ENCODE results near the gene RFX1. TPM values are rescaled to one million over a fixed set of nuclear protein-coding genes. Genes with fewer than 3 reads are reported as not detected.

RFX1 gene
- total and polyA plus RNA-seq, 2 experiments from 2014 or later = 8.9 to 11.8 TPM

DNA sequence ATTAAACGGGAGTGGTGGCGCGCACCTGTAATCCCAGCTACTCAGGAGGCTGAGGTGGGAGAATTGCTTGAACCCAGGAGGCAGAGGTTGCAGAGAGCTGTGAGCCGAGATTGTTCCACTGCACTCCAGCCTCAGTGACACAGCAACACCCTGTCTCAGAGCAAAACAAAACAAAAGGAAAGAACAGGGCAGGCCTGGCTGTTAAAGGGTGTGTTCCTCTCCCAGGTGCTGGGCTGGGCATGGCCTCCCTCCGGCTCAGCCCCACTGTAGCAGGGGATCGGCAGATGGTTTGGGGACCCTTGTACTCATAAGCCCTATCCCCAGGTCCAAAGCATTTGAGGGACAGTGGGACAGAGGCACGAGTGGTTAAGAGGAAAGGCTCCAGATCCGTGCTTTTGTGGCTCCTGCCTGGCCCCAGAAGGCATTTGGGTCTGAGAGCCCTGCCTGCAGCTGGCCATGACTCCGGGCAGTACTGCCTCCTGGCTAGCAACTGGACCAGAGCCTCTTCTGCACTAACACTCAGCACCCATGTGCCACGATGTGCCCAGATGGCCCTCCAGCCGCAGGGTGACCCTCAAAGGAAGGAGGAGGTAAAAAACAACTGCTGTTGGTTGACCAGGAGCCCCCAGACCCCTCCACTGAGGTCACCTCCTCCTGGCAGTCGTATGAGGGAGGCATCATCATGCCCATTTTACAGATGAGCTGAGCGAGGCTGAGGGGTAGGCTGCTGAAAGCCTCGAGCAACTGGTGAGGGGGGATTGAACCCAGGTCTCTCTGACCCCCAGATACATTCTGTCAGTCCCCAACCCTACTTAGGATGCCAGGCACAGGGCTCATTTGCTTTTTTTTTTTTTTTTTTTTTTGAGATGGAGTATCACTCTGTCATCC lies 10.0 kb downstream of the RFX1 start:
- TF ChIP-seq ZNF114 (CRISPR knock-in tag; IDR thresholded peaks at IDR 0.05) = no peak
- no peak for TF ChIP-seq EZH2 (IDR thresholded peaks at IDR 0.05; ENCODE audit: low read depth, unreplicated experiment)
- TF ChIP-seq POLR2AphosphoS5 (IDR thresholded peaks at IDR 0.05; ENCODE audit: low read depth) = no peak
- TF ChIP-seq, protein P1, sequence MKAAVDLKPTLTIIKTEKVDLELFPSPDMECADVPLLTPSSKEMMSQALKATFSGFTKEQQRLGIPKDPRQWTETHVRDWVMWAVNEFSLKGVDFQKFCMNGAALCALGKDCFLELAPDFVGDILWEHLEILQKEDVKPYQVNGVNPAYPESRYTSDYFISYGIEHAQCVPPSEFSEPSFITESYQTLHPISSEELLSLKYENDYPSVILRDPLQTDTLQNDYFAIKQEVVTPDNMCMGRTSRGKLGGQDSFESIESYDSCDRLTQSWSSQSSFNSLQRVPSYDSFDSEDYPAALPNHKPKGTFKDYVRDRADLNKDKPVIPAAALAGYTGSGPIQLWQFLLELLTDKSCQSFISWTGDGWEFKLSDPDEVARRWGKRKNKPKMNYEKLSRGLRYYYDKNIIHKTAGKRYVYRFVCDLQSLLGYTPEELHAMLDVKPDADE (IDR thresholded peaks at IDR 0.05) = no peak
- TF ChIP-seq EZH2phosphoT487 (IDR thresholded peaks at IDR 0.05; ENCODE audit: unreplicated experiment) = no peak
- TF ChIP-seq, protein P2, sequence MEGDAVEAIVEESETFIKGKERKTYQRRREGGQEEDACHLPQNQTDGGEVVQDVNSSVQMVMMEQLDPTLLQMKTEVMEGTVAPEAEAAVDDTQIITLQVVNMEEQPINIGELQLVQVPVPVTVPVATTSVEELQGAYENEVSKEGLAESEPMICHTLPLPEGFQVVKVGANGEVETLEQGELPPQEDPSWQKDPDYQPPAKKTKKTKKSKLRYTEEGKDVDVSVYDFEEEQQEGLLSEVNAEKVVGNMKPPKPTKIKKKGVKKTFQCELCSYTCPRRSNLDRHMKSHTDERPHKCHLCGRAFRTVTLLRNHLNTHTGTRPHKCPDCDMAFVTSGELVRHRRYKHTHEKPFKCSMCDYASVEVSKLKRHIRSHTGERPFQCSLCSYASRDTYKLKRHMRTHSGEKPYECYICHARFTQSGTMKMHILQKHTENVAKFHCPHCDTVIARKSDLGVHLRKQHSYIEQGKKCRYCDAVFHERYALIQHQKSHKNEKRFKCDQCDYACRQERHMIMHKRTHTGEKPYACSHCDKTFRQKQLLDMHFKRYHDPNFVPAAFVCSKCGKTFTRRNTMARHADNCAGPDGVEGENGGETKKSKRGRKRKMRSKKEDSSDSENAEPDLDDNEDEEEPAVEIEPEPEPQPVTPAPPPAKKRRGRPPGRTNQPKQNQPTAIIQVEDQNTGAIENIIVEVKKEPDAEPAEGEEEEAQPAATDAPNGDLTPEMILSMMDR (conservative IDR thresholded peaks at IDR 0.05; ENCODE audit: low read depth in 2 of 2) = no peak
- TF ChIP-seq CREB1 (CRISPR knock-in tag; IDR thresholded peaks at IDR 0.05; ENCODE audit: low read depth) = no peak
- no peak for TF ChIP-seq ZNF331 (CRISPR knock-in tag; IDR thresholded peaks at IDR 0.05; ENCODE audit: low read depth)
- TF ChIP-seq JUNB (IDR thresholded peaks at IDR 0.05; ENCODE audit: unreplicated experiment) = no peak
- no peak for TF ChIP-seq NANOG (IDR thresholded peaks at IDR 0.05; ENCODE audit: borderline replicate concordance)
- no peak for TF ChIP-seq STAT1 (IDR thresholded peaks at IDR 0.05; ENCODE audit: unreplicated experiment)
- TF ChIP-seq, protein P3, sequence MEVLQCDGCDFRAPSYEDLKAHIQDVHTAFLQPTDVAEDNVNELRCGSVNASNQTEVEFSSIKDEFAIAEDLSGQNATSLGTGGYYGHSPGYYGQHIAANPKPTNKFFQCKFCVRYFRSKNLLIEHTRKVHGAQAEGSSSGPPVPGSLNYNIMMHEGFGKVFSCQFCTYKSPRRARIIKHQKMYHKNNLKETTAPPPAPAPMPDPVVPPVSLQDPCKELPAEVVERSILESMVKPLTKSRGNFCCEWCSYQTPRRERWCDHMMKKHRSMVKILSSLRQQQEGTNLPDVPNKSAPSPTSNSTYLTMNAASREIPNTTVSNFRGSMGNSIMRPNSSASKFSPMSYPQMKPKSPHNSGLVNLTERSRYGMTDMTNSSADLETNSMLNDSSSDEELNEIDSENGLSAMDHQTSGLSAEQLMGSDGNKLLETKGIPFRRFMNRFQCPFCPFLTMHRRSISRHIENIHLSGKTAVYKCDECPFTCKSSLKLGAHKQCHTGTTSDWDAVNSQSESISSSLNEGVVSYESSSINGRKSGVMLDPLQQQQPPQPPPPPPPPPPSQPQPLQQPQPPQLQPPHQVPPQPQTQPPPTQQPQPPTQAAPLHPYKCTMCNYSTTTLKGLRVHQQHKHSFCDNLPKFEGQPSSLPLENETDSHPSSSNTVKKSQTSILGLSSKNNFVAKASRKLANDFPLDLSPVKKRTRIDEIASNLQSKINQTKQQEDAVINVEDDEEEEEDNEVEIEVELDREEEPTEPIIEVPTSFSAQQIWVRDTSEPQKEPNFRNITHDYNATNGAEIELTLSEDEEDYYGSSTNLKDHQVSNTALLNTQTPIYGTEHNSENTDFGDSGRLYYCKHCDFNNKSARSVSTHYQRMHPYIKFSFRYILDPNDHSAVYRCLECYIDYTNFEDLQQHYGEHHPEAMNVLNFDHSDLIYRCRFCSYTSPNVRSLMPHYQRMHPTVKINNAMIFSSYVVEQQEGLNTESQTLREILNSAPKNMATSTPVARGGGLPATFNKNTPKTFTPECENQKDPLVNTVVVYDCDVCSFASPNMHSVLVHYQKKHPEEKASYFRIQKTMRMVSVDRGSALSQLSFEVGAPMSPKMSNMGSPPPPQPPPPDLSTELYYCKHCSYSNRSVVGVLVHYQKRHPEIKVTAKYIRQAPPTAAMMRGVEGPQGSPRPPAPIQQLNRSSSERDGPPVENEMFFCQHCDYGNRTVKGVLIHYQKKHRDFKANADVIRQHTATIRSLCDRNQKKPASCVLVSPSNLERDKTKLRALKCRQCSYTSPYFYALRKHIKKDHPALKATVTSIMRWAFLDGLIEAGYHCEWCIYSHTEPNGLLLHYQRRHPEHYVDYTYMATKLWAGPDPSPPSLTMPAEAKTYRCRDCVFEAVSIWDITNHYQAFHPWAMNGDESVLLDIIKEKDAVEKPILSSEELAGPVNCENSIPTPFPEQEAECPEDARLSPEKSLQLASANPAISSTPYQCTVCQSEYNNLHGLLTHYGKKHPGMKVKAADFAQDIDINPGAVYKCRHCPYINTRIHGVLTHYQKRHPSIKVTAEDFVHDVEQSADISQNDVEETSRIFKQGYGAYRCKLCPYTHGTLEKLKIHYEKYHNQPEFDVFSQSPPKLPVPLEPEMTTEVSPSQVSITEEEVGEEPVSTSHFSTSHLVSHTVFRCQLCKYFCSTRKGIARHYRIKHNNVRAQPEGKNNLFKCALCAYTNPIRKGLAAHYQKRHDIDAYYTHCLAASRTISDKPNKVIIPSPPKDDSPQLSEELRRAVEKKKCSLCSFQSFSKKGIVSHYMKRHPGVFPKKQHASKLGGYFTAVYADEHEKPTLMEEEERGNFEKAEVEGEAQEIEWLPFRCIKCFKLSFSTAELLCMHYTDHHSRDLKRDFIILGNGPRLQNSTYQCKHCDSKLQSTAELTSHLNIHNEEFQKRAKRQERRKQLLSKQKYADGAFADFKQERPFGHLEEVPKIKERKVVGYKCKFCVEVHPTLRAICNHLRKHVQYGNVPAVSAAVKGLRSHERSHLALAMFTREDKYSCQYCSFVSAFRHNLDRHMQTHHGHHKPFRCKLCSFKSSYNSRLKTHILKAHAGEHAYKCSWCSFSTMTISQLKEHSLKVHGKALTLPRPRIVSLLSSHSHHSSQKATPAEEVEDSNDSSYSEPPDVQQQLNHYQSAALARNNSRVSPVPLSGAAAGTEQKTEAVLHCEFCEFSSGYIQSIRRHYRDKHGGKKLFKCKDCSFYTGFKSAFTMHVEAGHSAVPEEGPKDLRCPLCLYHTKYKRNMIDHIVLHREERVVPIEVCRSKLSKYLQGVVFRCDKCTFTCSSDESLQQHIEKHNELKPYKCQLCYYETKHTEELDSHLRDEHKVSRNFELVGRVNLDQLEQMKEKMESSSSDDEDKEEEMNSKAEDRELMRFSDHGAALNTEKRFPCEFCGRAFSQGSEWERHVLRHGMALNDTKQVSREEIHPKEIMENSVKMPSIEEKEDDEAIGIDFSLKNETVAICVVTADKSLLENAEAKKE (CRISPR knock-in tag; IDR thresholded peaks at IDR 0.05) = no peak
- TF ChIP-seq, protein P4, sequence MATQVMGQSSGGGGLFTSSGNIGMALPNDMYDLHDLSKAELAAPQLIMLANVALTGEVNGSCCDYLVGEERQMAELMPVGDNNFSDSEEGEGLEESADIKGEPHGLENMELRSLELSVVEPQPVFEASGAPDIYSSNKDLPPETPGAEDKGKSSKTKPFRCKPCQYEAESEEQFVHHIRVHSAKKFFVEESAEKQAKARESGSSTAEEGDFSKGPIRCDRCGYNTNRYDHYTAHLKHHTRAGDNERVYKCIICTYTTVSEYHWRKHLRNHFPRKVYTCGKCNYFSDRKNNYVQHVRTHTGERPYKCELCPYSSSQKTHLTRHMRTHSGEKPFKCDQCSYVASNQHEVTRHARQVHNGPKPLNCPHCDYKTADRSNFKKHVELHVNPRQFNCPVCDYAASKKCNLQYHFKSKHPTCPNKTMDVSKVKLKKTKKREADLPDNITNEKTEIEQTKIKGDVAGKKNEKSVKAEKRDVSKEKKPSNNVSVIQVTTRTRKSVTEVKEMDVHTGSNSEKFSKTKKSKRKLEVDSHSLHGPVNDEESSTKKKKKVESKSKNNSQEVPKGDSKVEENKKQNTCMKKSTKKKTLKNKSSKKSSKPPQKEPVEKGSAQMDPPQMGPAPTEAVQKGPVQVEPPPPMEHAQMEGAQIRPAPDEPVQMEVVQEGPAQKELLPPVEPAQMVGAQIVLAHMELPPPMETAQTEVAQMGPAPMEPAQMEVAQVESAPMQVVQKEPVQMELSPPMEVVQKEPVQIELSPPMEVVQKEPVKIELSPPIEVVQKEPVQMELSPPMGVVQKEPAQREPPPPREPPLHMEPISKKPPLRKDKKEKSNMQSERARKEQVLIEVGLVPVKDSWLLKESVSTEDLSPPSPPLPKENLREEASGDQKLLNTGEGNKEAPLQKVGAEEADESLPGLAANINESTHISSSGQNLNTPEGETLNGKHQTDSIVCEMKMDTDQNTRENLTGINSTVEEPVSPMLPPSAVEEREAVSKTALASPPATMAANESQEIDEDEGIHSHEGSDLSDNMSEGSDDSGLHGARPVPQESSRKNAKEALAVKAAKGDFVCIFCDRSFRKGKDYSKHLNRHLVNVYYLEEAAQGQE (IDR thresholded peaks at IDR 0.05; ENCODE audit: unreplicated experiment) = no peak
- 0 out of 2 replicates have a peak, but pooled peaks cover 6% of the 10 kb centered on the region for H3K36me3 ChIP-seq (ENCODE audit: insufficient read depth)
- no peak overlapping the region for H3K4me3 ChIP-seq
- H3K79me2 ChIP-seq (replicated peaks; ENCODE audit: insufficient read depth) = peaks cover 17% of the 10 kb centered on the region
- DNase-seq (ENCODE audit: low spot score) (no peak), ATAC-seq (no peak)
- H3F3A ChIP-seq (replicated peaks; ENCODE audit: low read depth) = 0 out of 2 replicates have a peak, but pooled peaks cover 3% of the 10 kb centered on the region
- H3K27me3 ChIP-seq (ENCODE audit: insufficient read depth) = no peaks in the 10 kb centered on the region
- no peaks in the 10 kb centered on the region for H3K4me1 Mint-ChIP-seq
- no peaks in the 10 kb centered on the region for H4K20me1 ChIP-seq (replicated peaks; ENCODE audit: insufficient read depth)
- no peak overlapping the region for H3K27ac Mint-ChIP-seq
- H3K27ac ChIP-seq (ENCODE audit: low read depth) = no peak overlapping the region
- no peak overlapping the region for H3K4me3 Mint-ChIP-seq
- H3K4me1 ChIP-seq (ENCODE audit: insufficient read depth) = no peaks in the 10 kb centered on the region
- H3K36me3 Mint-ChIP-seq (ENCODE audit: low read depth) = peaks cover 37% of the 10 kb centered on the region; the same call in 2 of the 3 replicates
- no peak overlapping the region for H2AFZ ChIP-seq
- no peak overlapping the region for H3K4me2 ChIP-seq
- H3K9me3 Mint-ChIP-seq = peaks cover 20% of the 10 kb centered on the region; the same call in 2 of the 3 replicates
- peaks cover 2% of the 10 kb centered on the region for H3K27me3 Mint-ChIP-seq (ENCODE audit: insufficient read depth, low read depth, poor library complexity)
- no peaks in the 10 kb centered on the region for H3K9me2 ChIP-seq (ENCODE audit: insufficient read depth)
